T-helper 2 cell treated with Interferon-gamma antibody and Interleukin-4, amounts not matched to agents 5 μg/mL and 100 μg/mL, for 36 hours (primary cell): ENCODE data around the gene TTK.
A peak's percentile ranks its signal among the peaks of the same experiment; 100 is the strongest.
"Not testable (repeated sequence)": the region's sequence is repeated elsewhere in the genome, so short reads cannot be mapped to it uniquely, and the experiment has no call there.

ENCODE experiments used
- DNase-seq: peaks from one replicate; pipeline ENCODE4 v3.0.0; 2021; ENCODE audit warnings: low spot score
- H3K27ac Mint-ChIP-seq: one replicate; pipeline ENCODE4 v1.8.0; 2021; ENCODE audit warnings: mild to moderate bottlenecking, mixed read lengths
- H3K27me3 Mint-ChIP-seq: one replicate; pipeline ENCODE4 v1.8.0; 2021; ENCODE audit warnings: low read depth, mixed read lengths
- H3K36me3 Mint-ChIP-seq: one replicate; pipeline ENCODE4 v1.8.0; 2021; ENCODE audit warnings: low read depth, mixed read lengths
- H3K4me1 Mint-ChIP-seq: one replicate; pipeline ENCODE4 v1.8.0; 2021; ENCODE audit warnings: low read depth, mixed read lengths
- H3K4me3 Mint-ChIP-seq: one replicate; pipeline ENCODE4 v1.8.0; 2022; ENCODE audit warnings: mild to moderate bottlenecking, moderate library complexity, mixed read lengths
- H3K9me3 Mint-ChIP-seq: one replicate; pipeline ENCODE4 v1.8.0; 2021; ENCODE audit warnings: mixed read lengths

TTK gene

DNA sequence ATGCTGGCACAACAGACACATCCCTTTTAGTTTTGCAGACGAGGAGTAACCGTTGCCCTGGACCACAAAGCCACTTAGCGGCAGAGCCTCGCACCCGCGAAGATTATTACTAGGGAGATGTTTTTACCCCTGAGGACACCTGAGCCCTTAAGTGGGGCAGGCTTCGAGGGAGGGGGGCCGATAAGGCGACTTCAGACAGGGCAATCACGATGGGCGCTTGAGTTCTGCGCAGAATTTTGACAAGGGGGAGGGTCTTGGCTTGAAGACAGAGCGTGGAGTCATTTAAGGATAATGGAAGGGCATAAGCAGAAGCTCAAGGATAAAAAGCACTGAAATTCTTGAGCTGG lies 650 bp upstream of the TTK start:
- no peak for DNase-seq

GRCh38 chr6:80005406-80005805 lies 957 bp downstream of the TTK start:
- H3K9me3 Mint-ChIP-seq: no peaks in the 10 kb centered on the region
- peaks cover 38% of the 10 kb centered on the region for H3K36me3 Mint-ChIP-seq
- H3K27ac Mint-ChIP-seq: peak overlapping the region; percentile 96
- H3K27me3 Mint-ChIP-seq: peaks cover 4% of the 10 kb centered on the region
- H3K4me3 Mint-ChIP-seq: peak overlapping the region; percentile 99
- DNase-seq: no peak
- H3K4me1 Mint-ChIP-seq: peaks cover 42% of the 10 kb centered on the region

More for the DNA sequence above, 650 bp upstream of the TTK start:
- peak overlapping the region; percentile 96 for H3K27ac Mint-ChIP-seq
- H3K4me1 Mint-ChIP-seq: peaks cover 33% of the 10 kb centered on the region
- H3K36me3 Mint-ChIP-seq: peaks cover 28% of the 10 kb centered on the region
- peaks cover 11% of the 10 kb centered on the region for H3K27me3 Mint-ChIP-seq
- H3K9me3 Mint-ChIP-seq: no peaks in the 10 kb centered on the region
- H3K4me3 Mint-ChIP-seq: peak overlapping the region; percentile 99

DNA sequence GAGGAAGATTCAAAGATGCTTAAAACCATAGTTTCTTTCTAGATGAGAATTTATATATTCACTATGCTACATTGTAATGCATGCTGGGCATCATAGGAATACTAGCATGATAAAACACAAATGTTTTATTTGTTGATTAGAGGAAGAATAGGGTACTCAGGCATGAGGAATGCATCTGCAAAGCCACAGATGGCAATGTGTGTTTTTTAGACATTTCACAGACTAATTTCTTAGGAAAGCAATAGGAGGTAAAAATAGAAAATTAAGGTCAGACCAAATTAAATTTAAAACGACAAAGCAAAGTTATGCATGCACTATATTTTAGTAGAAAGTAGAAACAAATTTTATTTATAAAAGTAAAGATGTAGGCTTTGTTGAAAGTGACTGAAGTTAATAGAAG lies 2.1 kb downstream of the TTK start:
- Mint-ChIP-seq H3K36me3 (peaks cover 45% of the 10 kb centered on the region), H3K9me3 (no peaks in the 10 kb centered on the region), H3K4me3 (peak overlapping the region; percentile 99), H3K27me3 (no peaks in the 10 kb centered on the region), H3K4me1 (peaks cover 42% of the 10 kb centered on the region), H3K27ac (no peak overlapping the region)
- no peak for DNase-seq

DNA sequence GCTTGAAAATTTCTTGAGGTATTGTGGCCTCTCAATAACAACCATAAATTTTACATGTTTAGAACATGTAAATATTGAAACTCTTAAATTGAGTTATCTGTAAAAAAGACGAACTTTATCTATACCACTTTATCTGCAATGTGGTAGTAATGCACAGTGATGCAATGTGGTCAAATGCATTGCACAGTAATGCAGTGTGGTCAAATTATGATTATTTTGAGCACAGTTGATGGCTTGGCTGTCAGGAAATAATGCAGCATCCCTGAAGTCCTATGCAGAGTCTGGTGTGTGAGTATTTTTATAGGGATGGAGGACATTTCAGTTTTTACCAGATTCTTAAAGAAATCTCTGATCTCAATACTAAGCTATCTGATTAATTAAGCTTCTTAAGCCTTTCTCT lies 5.1 kb downstream of the TTK start:
- Mint-ChIP-seq H3K36me3 (peaks cover 66% of the 10 kb centered on the region), H3K27me3 (no peaks in the 10 kb centered on the region), H3K4me3 (no peak overlapping the region), H3K9me3 (no peaks in the 10 kb centered on the region), H3K27ac (no peak overlapping the region), H3K4me1 (peaks cover 29% of the 10 kb centered on the region)
- DNase-seq: no peak

GRCh38 chr6:80010288-80010687 lies 5.8 kb downstream of the TTK start:
- Mint-ChIP-seq H3K27me3 (no peaks in the 10 kb centered on the region), H3K9me3 (no peaks in the 10 kb centered on the region), H3K27ac (no peak overlapping the region), H3K4me1 (peaks cover 29% of the 10 kb centered on the region), H3K4me3 (no peak overlapping the region), H3K36me3 (peaks cover 67% of the 10 kb centered on the region)
- DNase-seq: no peak

DNA sequence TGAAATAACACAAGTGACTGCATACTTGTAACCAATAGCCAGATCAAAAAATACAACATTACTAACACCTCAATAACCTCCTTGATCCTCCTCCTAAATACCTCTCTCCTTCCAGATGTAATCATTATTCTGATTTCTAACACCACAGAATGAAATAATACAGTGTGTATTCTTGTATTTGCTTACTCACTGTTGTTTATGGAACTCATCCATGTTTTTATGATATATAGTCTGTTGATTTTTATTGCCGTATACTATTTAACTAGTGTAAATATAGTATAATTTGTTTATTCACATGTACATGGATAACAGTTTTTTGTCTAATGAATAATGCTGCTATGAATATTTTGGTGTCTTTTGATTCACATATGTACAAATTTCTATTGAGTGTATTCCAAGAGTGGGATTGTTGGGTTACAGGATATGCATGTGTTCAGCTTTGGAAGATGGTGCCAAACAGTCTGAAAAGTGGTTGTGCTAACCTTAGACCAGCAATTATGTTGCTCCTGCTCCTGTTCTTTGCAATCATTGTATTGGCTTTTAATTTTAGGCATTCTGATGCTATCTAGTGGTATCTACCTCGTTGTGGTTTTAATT lies 11.5 kb downstream of the TTK start:
- no peak overlapping the region for H3K4me3 Mint-ChIP-seq
- H3K27ac Mint-ChIP-seq: no peak overlapping the region
- DNase-seq: no peak
- no peaks in the 10 kb centered on the region for H3K9me3 Mint-ChIP-seq
- peaks cover 8% of the 10 kb centered on the region for H3K4me1 Mint-ChIP-seq
- H3K36me3 Mint-ChIP-seq: peaks cover 55% of the 10 kb centered on the region
- H3K27me3 Mint-ChIP-seq: no peaks in the 10 kb centered on the region

DNA sequence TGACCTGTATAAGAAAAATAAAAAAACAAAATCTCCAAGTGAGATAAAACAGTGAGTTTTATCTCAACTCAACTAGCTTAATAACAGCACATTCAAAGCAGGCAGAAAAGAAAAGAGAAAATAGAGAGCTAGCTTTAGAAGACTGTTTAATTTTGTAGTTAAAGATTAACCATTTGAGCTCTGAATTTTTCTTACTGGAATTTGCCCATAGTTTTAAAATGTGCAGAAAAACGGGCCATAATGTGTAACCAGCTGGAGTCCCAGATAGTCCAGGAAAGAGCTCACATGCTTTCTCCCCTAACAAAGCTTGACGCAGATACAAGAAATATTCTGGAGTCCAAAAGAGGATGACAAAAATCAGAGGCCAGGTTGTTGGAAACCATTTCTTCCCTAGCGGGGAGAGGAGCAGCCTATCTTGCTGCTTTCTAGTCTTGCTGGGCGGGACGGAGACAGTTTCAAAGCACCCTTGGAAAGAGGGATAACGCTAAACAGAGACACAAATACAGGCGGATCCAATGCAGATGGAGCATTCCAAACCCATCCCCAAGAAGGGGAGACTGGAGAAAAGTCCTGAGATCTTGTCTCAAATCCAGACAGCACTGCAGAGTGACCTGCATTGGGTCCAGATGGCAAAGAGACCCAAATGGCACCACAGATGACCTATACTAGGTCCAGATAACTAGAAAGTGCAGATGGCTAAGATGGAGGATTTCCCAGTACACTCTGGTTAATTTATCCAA lies 16.1 kb downstream of the TTK start:
- Mint-ChIP-seq H3K4me1 (peaks cover 6% of the 10 kb centered on the region), H3K27ac (no peak overlapping the region)

GRCh38 chr6:80021131-80021530 lies 16.7 kb downstream of the TTK start:
- Mint-ChIP-seq H3K27me3 (no peaks in the 10 kb centered on the region), H3K4me3 (no peak overlapping the region), H3K36me3 (peaks cover 46% of the 10 kb centered on the region), H3K27ac (no peak overlapping the region), H3K4me1 (peaks cover 4% of the 10 kb centered on the region), H3K9me3 (no peaks in the 10 kb centered on the region)
- no peak for DNase-seq

More for the DNA sequence above, 16.1 kb downstream of the TTK start:
- Mint-ChIP-seq H3K36me3 (peaks cover 44% of the 10 kb centered on the region), H3K9me3 (no peaks in the 10 kb centered on the region), H3K27me3 (no peaks in the 10 kb centered on the region), H3K4me3 (no peak overlapping the region)
- DNase-seq: no peak

DNA sequence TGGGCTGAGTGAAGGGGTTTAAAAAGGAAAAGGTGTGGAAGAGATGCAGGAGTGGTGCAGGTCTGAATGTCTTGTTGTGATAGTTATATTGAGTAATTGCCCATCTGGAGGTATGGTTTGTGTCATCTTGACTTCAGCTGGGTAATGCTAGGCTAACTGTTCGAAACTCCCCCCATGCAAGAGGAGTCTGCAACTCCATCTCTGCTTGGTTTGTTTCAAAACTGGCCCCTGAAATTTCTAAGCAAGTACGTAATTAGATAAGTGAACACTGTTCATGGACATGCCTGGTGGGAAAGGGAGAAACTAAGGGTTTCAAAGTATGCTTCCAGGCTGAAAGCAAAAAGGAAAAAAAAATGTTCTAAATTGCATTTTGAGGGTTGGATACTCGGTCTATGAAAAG lies 17.1 kb downstream of the TTK start:
- H3K27me3 Mint-ChIP-seq: no peaks in the 10 kb centered on the region
- H3K36me3 Mint-ChIP-seq: peaks cover 45% of the 10 kb centered on the region
- no peak overlapping the region for H3K27ac Mint-ChIP-seq
- no peak overlapping the region for H3K4me3 Mint-ChIP-seq
- no peaks in the 10 kb centered on the region for H3K9me3 Mint-ChIP-seq
- H3K4me1 Mint-ChIP-seq: peaks cover 2% of the 10 kb centered on the region
- no peak for DNase-seq

- Mint-ChIP-seq H3K4me1 (peaks cover 2% of the 10 kb centered on the region), H3K27ac (no peak overlapping the region), H3K4me3 (no peak overlapping the region), H3K27me3 (no peaks in the 10 kb centered on the region), H3K9me3 (no peaks in the 10 kb centered on the region), H3K36me3 (peaks cover 44% of the 10 kb centered on the region)
- DNase-seq: no peak
Measured at GRCh38 chr6:80022803-80023202, 18.4 kb downstream of the TTK start.

- no peak for DNase-seq
- H3K36me3 Mint-ChIP-seq: peaks cover 56% of the 10 kb centered on the region
- H3K4me3 Mint-ChIP-seq: no peak overlapping the region
- H3K27me3 Mint-ChIP-seq: no peaks in the 10 kb centered on the region
- no peak overlapping the region for H3K27ac Mint-ChIP-seq
- peaks cover 6% of the 10 kb centered on the region for H3K4me1 Mint-ChIP-seq
- H3K9me3 Mint-ChIP-seq: no peaks in the 10 kb centered on the region
Measured at GRCh38 chr6:80028589-80028988, 24.1 kb downstream of the TTK start.

DNA sequence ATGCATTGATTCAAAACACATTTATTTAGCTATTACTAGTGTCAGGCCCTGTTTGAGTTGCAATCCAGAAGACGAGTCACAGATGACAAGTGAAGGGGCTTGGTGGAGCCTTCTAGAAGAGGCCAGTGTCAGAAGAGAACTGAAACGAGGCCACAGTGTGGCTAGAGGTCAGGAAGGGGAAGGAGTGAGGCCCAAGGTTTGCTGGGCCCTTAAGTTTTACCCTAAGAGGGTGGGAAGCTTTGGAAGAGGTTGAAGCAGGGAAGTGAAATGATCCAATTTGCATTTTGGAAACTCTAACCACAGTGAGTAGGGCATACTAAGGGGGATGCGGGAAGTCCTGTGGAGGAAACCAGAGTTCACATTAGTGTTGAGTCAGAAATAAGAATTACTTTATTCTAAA lies 25.0 kb downstream of the TTK start:
- Mint-ChIP-seq H3K4me1 (peaks cover 6% of the 10 kb centered on the region), H3K27me3 (no peaks in the 10 kb centered on the region), H3K36me3 (peaks cover 53% of the 10 kb centered on the region), H3K9me3 (no peaks in the 10 kb centered on the region), H3K4me3 (no peak overlapping the region), H3K27ac (no peak overlapping the region)
- DNase-seq: no peak

GRCh38 chr6:80048220-80048619 lies 43.8 kb downstream of the TTK start:
- H3K27me3 Mint-ChIP-seq, H3K27ac Mint-ChIP-seq, H3K4me1 Mint-ChIP-seq, H3K4me3 Mint-ChIP-seq, DNase-seq: not testable (repeated sequence)
- H3K9me3 Mint-ChIP-seq: peaks cover 13% of the 10 kb centered on the region
- H3K36me3 Mint-ChIP-seq: peaks cover 47% of the 10 kb centered on the region

GRCh38 chr6:80060774-80061173 lies 56.3 kb downstream of the TTK start:
- H3K4me3 Mint-ChIP-seq: no peak overlapping the region

GRCh38 chr6:80068146-80068545 lies 63.7 kb downstream of the TTK start:
- H3K9me3 Mint-ChIP-seq, DNase-seq, H3K4me1 Mint-ChIP-seq, H3K27ac Mint-ChIP-seq, H3K36me3 Mint-ChIP-seq, H3K4me3 Mint-ChIP-seq, H3K27me3 Mint-ChIP-seq: not testable (repeated sequence)

More at GRCh38 chr6:80060774-80061173, 56.3 kb downstream of the TTK start:
- Mint-ChIP-seq H3K36me3 (no peaks in the 10 kb centered on the region), H3K9me3 (no peaks in the 10 kb centered on the region), H3K4me1 (no peaks in the 10 kb centered on the region), H3K27me3 (peaks cover 2% of the 10 kb centered on the region), H3K27ac (no peak overlapping the region)
- DNase-seq: no peak
